Hepatocyte (in vitro differentiated cells): ENCODE measurements around the gene PEAK1. TPM values are rescaled to one million over a fixed set of nuclear protein-coding genes. Genes with fewer than 3 reads are reported as not detected.

Experiments used
- DNase-seq: peaks from one replicate; pipeline ENCODE4 v3.0.0-alpha.2; 2016; ENCODE audit warnings: low spot score
- H2AFZ ChIP-seq: fragments of 200-600 bp; sonication (generic); 2 replicates; pipeline ENCODE4 v1.6.0; 2016; ENCODE audit warnings: antibody characterized with exemption, mild to moderate bottlenecking
- H3K27ac ChIP-seq: fragments of 200-600 bp; sonication (generic); 2 replicates; pipeline ENCODE4 v1.5.1; 2016; ENCODE audit warnings: mild to moderate bottlenecking
- H3K27me3 ChIP-seq: fragments of 200-600 bp; sonication (generic); 2 replicates; pipeline ENCODE4 v1.6.1; 2016
- H3K36me3 ChIP-seq: fragments of 200-600 bp; sonication (generic); replicated peaks from 2 replicates; pipeline ENCODE4 v1.5.1; 2016; ENCODE audit warnings: low read depth; ENCODE audit not compliant: insufficient read depth
- H3K4me1 ChIP-seq: fragments of 200-600 bp; sonication (generic); 2 replicates; pipeline ENCODE4 v1.5.1; 2016; ENCODE audit warnings: mild to moderate bottlenecking, moderate library complexity; ENCODE audit not compliant: insufficient read depth
- H3K4me2 ChIP-seq: fragments of 200-600 bp; sonication (generic); 2 replicates; pipeline ENCODE4 v1.6.0; 2016
- H3K4me3 ChIP-seq: fragments of 200-600 bp; sonication (generic); 2 replicates; pipeline ENCODE4 v1.5.1; 2016; ENCODE audit warnings: mild to moderate bottlenecking
- H3K79me2 ChIP-seq: fragments of 200-600 bp; sonication (generic); 2 replicates; pipeline ENCODE4 v1.6.0; 2017; ENCODE audit warnings: mild to moderate bottlenecking
- H3K9me2 ChIP-seq: fragments of 200-600 bp; sonication (generic); replicated peaks from 2 replicates; pipeline ENCODE4 v1.6.0; 2017; ENCODE audit warnings: mild to moderate bottlenecking; ENCODE audit not compliant: insufficient read depth
- H3K9me3 ChIP-seq: fragments of 200-600 bp; sonication (generic); 2 replicates; pipeline ENCODE4 v1.5.1; 2016; ENCODE audit warnings: low read depth, mild to moderate bottlenecking
- H4K20me1 ChIP-seq: fragments of 200-600 bp; sonication (generic); 2 replicates; pipeline ENCODE4 v1.6.0; 2016; ENCODE audit warnings: mild to moderate bottlenecking; ENCODE audit not compliant: insufficient read depth, poor library complexity, severe bottlenecking
- CTCF ChIP-seq: fragments of 200-600 bp; sonication (generic); IDR thresholded peaks from 2 replicates; pipeline ENCODE4 v1.5.1; 2016; ENCODE audit warnings: antibody characterized with exemption, mild to moderate bottlenecking; ENCODE audit not compliant: poor library complexity
- EZH2 ChIP-seq: fragments of 200-600 bp; sonication (generic); IDR thresholded peaks from 2 replicates; pipeline ENCODE4 v1.6.1; 2016; ENCODE audit warnings: antibody characterized with exemption, mild to moderate bottlenecking, borderline replicate concordance
- EZH2phosphoT487 ChIP-seq: fragments of 200-600 bp; sonication (generic); IDR thresholded peaks from one replicate; pipeline ENCODE4 v1.6.1; 2018; ENCODE audit warnings: antibody characterized with exemption, mild to moderate bottlenecking, low read depth, moderate library complexity; ENCODE audit not compliant: unreplicated experiment, severe bottlenecking
- WGBS: methylation state at CpG from one replicate; pipeline ENCODE4 v1.1.6; 2016; ENCODE audit warnings: low lambda C conversion rate; ENCODE audit errors: missing lambda C conversion rate; 5-methylcytosine and 5-hydroxymethylcytosine counted together
- polyA plus RNA-seq: library from polyadenylated mRNA; unstranded; fragments of >200 nt; fragmentation: Nextera tagmentation; extraction: Ambion mirVana; gene quantifications from 2 replicates; pipeline ENCODE4 v1.2.1, GENCODE V29; 2016
- total RNA-seq: library from RNA; depleted of rRNA; stranded (reverse); fragments of >200 nt; gene quantifications from 2 replicates; pipeline ENCODE4 v1.2.3, GENCODE V29; 2014

Gene PEAK1
- total and polyA plus RNA-seq, 2 experiments from 2014 or later = 8.1 to 27.1 TPM

DNA sequence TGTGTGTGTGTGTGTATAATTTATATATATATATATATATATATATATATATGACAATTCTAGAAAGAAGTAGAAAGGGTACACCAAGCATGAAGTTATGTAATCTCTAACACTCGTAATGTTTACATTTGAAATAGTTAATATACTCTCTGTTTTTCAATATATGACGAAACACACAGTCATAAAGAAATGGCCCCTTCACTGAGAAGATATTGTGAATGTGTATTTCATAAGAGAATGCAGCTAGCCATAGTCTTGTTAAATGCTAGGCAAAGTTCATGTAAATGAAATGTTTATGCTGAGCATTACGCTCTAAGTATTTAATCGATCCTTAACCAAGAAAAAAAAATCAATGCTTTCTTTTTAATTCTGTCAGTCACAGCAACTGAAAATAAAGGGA, 194.3 kb downstream of the PEAK1 start:
- Histone ChIP-seq H3K79me2 (no peaks in the 10 kb centered on the region), H4K20me1 (no peaks in the 10 kb centered on the region), H2AFZ (no peak overlapping the region), H3K4me3 (no peak overlapping the region), H3K9me2 (no peaks in the 10 kb centered on the region), H3K36me3 (no peaks in the 10 kb centered on the region), H3K4me1 (peaks cover 10% of the 10 kb centered on the region), H3K4me2 (no peak overlapping the region), H3K27ac (no peak overlapping the region), H3K27me3 (no peaks in the 10 kb centered on the region), H3K9me3 (no peaks in the 10 kb centered on the region)
- DNase-seq = no peak
- WGBS = 68% methylated on average over 4 of the region's 4 CpGs
- no peak for TF ChIP-seq CTCF
- TF ChIP-seq EZH2 = no peak
- no peak for TF ChIP-seq EZH2phosphoT487

- H3K27ac ChIP-seq = peak overlapping the region; percentile 13
- H3K79me2 ChIP-seq = no peaks in the 10 kb centered on the region
- H3K4me2 ChIP-seq = no peak overlapping the region
- DNase-seq = no peak
- no peaks in the 10 kb centered on the region for H3K36me3 ChIP-seq
- WGBS = 88% methylated on average over 2 of the region's 2 CpGs
- H3K9me2 ChIP-seq = no peaks in the 10 kb centered on the region
- H3K4me1 ChIP-seq = peaks cover 10% of the 10 kb centered on the region
- H2AFZ ChIP-seq = no peak overlapping the region
- H3K9me3 ChIP-seq = no peaks in the 10 kb centered on the region
- no peaks in the 10 kb centered on the region for H3K27me3 ChIP-seq
- H4K20me1 ChIP-seq = no peaks in the 10 kb centered on the region
- TF ChIP-seq CTCF (no peak), EZH2phosphoT487 (no peak), EZH2 (no peak)
- no peak overlapping the region for H3K4me3 ChIP-seq
These were observed 194.8 kb downstream of the PEAK1 start for GRCh38 chr15:77225088-77225487.

DNA sequence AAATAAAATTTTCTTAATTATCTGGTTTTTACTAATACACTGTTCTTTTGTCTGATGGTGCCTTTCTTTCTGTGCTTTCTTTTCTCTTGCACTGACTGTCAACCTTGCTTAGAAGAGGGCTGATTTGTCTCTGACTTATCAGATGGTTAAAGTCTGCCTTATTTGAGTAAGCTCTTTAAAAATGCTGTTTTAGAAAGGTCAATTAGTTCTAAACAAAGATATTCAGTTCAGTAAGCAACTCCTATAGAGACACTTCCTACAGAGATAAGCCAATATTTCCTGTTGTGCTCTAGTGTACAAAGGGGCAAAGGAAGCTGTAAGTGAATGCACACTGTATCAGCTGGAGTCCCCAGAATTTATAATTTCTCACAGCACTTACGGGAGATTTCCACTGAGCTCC, 195.6 kb downstream of the PEAK1 start:
- Histone ChIP-seq H3K4me1 (peaks cover 10% of the 10 kb centered on the region), H3K4me3 (no peak overlapping the region), H3K36me3 (no peaks in the 10 kb centered on the region), H3K9me3 (no peaks in the 10 kb centered on the region), H4K20me1 (no peaks in the 10 kb centered on the region), H3K9me2 (no peaks in the 10 kb centered on the region), H3K79me2 (no peaks in the 10 kb centered on the region), H3K4me2 (peak overlapping the region; percentile 47), H2AFZ (no peak overlapping the region), H3K27me3 (no peaks in the 10 kb centered on the region), H3K27ac (peak overlapping the region; percentile 13)
- WGBS = 46% methylated on average over 1 of the region's 1 CpG
- DNase-seq = no peak
- TF ChIP-seq EZH2phosphoT487 = no peak
- TF ChIP-seq EZH2 = no peak
- no peak for TF ChIP-seq CTCF

- Histone ChIP-seq H3K36me3 (no peaks in the 10 kb centered on the region), H3K4me3 (no peak overlapping the region), H3K9me3 (no peaks in the 10 kb centered on the region), H3K4me1 (peaks cover 10% of the 10 kb centered on the region), H3K4me2 (no peak overlapping the region), H4K20me1 (no peaks in the 10 kb centered on the region), H3K9me2 (no peaks in the 10 kb centered on the region), H3K27ac (no peak overlapping the region), H3K27me3 (no peaks in the 10 kb centered on the region), H3K79me2 (no peaks in the 10 kb centered on the region), H2AFZ (no peak overlapping the region)
- TF ChIP-seq EZH2phosphoT487 (no peak), CTCF (no peak), EZH2 (no peak)
- WGBS = 94% methylated on average over 3 of the region's 3 CpGs
- no peak for DNase-seq
These were observed 198.2 kb downstream of the PEAK1 start for GRCh38 chr15:77221708-77222107.
